ENCODE data around the gene KIAA0825. TPM values are rescaled to one million over a fixed set of nuclear protein-coding genes. Genes with fewer than 3 reads are reported as not detected.

The KIAA0825 gene
- total RNA-seq, 1 experiment from 2014 or later = 1.3 TPM

DNA sequence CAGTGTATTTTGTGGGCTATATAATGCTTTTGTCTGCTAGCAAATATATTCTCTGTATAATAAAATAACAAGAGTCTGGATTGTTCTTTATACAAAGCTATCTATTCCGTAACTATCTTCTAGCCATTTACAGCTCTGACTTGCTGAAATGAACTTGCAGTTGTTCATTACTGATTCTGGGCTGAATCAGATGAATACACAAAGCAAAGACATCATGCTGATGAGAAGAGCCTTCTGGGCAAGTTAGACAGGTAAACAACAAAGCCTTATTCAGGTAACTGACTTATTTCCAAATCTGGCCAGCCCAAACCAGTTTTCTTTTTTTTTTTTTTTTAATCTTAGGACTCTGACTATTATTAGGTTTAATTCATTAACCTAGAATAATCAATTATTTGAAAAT, 255.5 kb downstream of the KIAA0825 start (continued):
- TF ChIP-seq, protein P1, sequence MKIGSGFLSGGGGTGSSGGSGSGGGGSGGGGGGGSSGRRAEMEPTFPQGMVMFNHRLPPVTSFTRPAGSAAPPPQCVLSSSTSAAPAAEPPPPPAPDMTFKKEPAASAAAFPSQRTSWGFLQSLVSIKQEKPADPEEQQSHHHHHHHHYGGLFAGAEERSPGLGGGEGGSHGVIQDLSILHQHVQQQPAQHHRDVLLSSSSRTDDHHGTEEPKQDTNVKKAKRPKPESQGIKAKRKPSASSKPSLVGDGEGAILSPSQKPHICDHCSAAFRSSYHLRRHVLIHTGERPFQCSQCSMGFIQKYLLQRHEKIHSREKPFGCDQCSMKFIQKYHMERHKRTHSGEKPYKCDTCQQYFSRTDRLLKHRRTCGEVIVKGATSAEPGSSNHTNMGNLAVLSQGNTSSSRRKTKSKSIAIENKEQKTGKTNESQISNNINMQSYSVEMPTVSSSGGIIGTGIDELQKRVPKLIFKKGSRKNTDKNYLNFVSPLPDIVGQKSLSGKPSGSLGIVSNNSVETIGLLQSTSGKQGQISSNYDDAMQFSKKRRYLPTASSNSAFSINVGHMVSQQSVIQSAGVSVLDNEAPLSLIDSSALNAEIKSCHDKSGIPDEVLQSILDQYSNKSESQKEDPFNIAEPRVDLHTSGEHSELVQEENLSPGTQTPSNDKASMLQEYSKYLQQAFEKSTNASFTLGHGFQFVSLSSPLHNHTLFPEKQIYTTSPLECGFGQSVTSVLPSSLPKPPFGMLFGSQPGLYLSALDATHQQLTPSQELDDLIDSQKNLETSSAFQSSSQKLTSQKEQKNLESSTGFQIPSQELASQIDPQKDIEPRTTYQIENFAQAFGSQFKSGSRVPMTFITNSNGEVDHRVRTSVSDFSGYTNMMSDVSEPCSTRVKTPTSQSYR (CRISPR knock-in tag; IDR thresholded peaks at IDR 0.05) = no peak
- no peak for TF ChIP-seq ZNF671 (CRISPR knock-in tag; IDR thresholded peaks at IDR 0.05)
- TF ChIP-seq, protein P2, sequence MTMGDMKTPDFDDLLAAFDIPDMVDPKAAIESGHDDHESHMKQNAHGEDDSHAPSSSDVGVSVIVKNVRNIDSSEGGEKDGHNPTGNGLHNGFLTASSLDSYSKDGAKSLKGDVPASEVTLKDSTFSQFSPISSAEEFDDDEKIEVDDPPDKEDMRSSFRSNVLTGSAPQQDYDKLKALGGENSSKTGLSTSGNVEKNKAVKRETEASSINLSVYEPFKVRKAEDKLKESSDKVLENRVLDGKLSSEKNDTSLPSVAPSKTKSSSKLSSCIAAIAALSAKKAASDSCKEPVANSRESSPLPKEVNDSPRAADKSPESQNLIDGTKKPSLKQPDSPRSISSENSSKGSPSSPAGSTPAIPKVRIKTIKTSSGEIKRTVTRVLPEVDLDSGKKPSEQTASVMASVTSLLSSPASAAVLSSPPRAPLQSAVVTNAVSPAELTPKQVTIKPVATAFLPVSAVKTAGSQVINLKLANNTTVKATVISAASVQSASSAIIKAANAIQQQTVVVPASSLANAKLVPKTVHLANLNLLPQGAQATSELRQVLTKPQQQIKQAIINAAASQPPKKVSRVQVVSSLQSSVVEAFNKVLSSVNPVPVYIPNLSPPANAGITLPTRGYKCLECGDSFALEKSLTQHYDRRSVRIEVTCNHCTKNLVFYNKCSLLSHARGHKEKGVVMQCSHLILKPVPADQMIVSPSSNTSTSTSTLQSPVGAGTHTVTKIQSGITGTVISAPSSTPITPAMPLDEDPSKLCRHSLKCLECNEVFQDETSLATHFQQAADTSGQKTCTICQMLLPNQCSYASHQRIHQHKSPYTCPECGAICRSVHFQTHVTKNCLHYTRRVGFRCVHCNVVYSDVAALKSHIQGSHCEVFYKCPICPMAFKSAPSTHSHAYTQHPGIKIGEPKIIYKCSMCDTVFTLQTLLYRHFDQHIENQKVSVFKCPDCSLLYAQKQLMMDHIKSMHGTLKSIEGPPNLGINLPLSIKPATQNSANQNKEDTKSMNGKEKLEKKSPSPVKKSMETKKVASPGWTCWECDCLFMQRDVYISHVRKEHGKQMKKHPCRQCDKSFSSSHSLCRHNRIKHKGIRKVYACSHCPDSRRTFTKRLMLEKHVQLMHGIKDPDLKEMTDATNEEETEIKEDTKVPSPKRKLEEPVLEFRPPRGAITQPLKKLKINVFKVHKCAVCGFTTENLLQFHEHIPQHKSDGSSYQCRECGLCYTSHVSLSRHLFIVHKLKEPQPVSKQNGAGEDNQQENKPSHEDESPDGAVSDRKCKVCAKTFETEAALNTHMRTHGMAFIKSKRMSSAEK (CRISPR knock-in tag; IDR thresholded peaks at IDR 0.05; ENCODE audit: borderline replicate concordance) = no peak
- no peak for TF ChIP-seq MXD4 (CRISPR knock-in tag; IDR thresholded peaks at IDR 0.05; ENCODE audit: borderline replicate concordance)
- no peak for TF ChIP-seq SMAD4 (CRISPR knock-in tag; IDR thresholded peaks at IDR 0.05)
- TF ChIP-seq, protein P3, sequence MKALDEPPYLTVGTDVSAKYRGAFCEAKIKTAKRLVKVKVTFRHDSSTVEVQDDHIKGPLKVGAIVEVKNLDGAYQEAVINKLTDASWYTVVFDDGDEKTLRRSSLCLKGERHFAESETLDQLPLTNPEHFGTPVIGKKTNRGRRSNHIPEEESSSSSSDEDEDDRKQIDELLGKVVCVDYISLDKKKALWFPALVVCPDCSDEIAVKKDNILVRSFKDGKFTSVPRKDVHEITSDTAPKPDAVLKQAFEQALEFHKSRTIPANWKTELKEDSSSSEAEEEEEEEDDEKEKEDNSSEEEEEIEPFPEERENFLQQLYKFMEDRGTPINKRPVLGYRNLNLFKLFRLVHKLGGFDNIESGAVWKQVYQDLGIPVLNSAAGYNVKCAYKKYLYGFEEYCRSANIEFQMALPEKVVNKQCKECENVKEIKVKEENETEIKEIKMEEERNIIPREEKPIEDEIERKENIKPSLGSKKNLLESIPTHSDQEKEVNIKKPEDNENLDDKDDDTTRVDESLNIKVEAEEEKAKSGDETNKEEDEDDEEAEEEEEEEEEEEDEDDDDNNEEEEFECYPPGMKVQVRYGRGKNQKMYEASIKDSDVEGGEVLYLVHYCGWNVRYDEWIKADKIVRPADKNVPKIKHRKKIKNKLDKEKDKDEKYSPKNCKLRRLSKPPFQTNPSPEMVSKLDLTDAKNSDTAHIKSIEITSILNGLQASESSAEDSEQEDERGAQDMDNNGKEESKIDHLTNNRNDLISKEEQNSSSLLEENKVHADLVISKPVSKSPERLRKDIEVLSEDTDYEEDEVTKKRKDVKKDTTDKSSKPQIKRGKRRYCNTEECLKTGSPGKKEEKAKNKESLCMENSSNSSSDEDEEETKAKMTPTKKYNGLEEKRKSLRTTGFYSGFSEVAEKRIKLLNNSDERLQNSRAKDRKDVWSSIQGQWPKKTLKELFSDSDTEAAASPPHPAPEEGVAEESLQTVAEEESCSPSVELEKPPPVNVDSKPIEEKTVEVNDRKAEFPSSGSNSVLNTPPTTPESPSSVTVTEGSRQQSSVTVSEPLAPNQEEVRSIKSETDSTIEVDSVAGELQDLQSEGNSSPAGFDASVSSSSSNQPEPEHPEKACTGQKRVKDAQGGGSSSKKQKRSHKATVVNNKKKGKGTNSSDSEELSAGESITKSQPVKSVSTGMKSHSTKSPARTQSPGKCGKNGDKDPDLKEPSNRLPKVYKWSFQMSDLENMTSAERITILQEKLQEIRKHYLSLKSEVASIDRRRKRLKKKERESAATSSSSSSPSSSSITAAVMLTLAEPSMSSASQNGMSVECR (CRISPR knock-in tag; IDR thresholded peaks at IDR 0.05; ENCODE audit: borderline replicate concordance) = no peak
- TF ChIP-seq, protein P4, sequence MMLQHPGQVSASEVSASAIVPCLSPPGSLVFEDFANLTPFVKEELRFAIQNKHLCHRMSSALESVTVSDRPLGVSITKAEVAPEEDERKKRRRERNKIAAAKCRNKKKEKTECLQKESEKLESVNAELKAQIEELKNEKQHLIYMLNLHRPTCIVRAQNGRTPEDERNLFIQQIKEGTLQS (CRISPR knock-in tag; conservative IDR thresholded peaks at IDR 0.05) = no peak

DNA sequence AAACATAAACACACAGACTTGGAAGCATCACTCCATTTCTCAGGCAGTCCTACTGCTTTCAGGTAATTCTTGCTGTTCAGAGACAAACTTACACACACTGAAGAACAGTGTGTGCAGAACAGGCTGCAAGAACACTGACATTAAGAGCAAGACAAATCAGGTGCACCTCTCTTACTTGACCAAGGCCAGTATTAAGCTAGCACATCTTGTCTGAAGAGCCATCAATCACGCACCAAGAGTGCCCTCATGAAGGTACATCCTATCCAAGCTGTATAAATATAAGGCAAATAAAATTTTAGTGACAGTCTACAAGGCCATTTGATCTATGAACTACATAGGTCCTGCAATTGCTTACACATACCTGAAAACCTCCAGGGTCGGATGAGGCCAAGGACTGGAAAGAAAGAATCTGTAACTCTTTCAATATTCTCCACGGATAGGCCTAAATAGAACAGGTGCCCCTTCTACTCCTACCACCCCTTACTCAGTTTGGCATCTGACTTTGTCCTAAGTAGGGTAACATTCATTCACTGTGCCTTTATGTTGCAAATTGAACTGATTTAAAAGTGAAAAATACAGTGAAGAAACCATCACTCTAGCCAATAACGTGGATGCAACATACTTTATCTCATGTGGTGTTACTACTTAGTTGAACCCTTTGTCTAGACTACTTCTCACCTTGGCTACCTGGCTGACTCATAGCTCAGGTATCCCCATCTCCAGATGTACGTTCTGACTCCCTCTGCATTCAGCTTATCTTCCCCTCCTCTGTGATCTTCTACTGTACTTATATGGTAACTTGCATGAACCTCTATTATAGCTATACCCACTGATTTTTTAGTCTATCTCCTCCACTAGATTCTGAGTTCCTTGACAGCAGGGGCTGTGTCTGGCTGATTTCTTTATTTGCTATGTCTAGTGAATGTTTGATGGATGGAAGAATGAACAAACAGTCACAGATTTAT, 256.3 kb downstream of the KIAA0825 start:
- POLR2A ChIA-PET = no interaction called here
- Mint-ChIP-seq H3K27ac (peak overlapping the region; percentile 99), H3K36me3 (peaks cover 34% of the 10 kb centered on the region), H3K27me3 (ENCODE audit: low read depth) (no peaks in the 10 kb centered on the region), H3K4me3 (peak overlapping the region; percentile 90), H3K4me1 (peaks cover 66% of the 10 kb centered on the region), H3K9me3 (peaks cover 12% of the 10 kb centered on the region)
- CTCF ChIA-PET = interaction anchor here (0.9 kb wide), 1 partner anchor 13 kb away, joined by 3 read pairs; no protein-coding TSS in a partner anchor
- peak; percentile 91 for ATAC-seq
- DNase-seq (ENCODE audit: low spot score) = no peak
- TF ChIP-seq, protein P5, sequence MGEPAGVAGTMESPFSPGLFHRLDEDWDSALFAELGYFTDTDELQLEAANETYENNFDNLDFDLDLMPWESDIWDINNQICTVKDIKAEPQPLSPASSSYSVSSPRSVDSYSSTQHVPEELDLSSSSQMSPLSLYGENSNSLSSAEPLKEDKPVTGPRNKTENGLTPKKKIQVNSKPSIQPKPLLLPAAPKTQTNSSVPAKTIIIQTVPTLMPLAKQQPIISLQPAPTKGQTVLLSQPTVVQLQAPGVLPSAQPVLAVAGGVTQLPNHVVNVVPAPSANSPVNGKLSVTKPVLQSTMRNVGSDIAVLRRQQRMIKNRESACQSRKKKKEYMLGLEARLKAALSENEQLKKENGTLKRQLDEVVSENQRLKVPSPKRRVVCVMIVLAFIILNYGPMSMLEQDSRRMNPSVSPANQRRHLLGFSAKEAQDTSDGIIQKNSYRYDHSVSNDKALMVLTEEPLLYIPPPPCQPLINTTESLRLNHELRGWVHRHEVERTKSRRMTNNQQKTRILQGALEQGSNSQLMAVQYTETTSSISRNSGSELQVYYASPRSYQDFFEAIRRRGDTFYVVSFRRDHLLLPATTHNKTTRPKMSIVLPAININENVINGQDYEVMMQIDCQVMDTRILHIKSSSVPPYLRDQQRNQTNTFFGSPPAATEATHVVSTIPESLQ (CRISPR knock-in tag; IDR thresholded peaks at IDR 0.05) = no peak
- no peak for TF ChIP-seq CREB1 (CRISPR knock-in tag; IDR thresholded peaks at IDR 0.05)
- no peak for TF ChIP-seq RELA (CRISPR knock-in tag; IDR thresholded peaks at IDR 0.05; ENCODE audit: borderline replicate concordance)
- TF ChIP-seq CBFB (CRISPR knock-in tag; IDR thresholded peaks at IDR 0.05; ENCODE audit: low read depth) = no peak
- peak; percentile 76; the same call in 1 of the 2 replicates for TF ChIP-seq TEAD1 (CRISPR knock-in tag; IDR thresholded peaks at IDR 0.05)
- TF ChIP-seq, protein P6, sequence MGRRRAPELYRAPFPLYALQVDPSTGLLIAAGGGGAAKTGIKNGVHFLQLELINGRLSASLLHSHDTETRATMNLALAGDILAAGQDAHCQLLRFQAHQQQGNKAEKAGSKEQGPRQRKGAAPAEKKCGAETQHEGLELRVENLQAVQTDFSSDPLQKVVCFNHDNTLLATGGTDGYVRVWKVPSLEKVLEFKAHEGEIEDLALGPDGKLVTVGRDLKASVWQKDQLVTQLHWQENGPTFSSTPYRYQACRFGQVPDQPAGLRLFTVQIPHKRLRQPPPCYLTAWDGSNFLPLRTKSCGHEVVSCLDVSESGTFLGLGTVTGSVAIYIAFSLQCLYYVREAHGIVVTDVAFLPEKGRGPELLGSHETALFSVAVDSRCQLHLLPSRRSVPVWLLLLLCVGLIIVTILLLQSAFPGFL (CRISPR knock-in tag; IDR thresholded peaks at IDR 0.05; ENCODE audit: borderline replicate concordance) = no peak
- no peak for TF ChIP-seq NR3C1 (CRISPR knock-in tag; conservative IDR thresholded peaks at IDR 0.05; ENCODE audit: low read depth)
- TF ChIP-seq JUN (CRISPR knock-in tag; IDR thresholded peaks at IDR 0.05) = peak; percentile 59; the same call in 1 of the 2 replicates
- no peak for TF ChIP-seq KAT7 (CRISPR knock-in tag; IDR thresholded peaks at IDR 0.05; ENCODE audit: borderline replicate concordance)
- TF ChIP-seq, protein P7, sequence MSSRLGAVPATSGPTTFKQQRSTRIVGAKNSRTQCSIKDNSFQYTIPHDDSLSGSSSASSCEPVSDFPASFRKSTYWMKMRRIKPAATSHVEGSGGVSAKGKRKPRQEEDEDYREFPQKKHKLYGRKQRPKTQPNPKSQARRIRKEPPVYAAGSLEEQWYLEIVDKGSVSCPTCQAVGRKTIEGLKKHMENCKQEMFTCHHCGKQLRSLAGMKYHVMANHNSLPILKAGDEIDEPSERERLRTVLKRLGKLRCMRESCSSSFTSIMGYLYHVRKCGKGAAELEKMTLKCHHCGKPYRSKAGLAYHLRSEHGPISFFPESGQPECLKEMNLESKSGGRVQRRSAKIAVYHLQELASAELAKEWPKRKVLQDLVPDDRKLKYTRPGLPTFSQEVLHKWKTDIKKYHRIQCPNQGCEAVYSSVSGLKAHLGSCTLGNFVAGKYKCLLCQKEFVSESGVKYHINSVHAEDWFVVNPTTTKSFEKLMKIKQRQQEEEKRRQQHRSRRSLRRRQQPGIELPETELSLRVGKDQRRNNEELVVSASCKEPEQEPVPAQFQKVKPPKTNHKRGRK (CRISPR knock-in tag; IDR thresholded peaks at IDR 0.05; ENCODE audit: borderline replicate concordance) = no peak
